Activated CD4-positive, alpha-beta T cell treated with anti-CD3 and anti-CD28 coated beads, Interleukin-2, Interleukin-4, amounts not matched to agents 100 ng/mL and 50 ng/mL, durations not matched to agents 16 hours and 8 hours (primary cell): Measurements from ENCODE around the gene OBI1.

Source experiments
- DNase-seq: peaks from one replicate; pipeline ENCODE4 v3.0.0-alpha.2; 2020; ENCODE audit warnings: low spot score

OBI1 gene

GRCh38 chr13:78587395-78587794 is 71.6 kb downstream of the OBI1 start:
- DNase-seq = no peak

GRCh38 chr13:78586706-78587105 is 72.2 kb downstream of the OBI1 start:
- peak; percentile 18 for DNase-seq

DNA sequence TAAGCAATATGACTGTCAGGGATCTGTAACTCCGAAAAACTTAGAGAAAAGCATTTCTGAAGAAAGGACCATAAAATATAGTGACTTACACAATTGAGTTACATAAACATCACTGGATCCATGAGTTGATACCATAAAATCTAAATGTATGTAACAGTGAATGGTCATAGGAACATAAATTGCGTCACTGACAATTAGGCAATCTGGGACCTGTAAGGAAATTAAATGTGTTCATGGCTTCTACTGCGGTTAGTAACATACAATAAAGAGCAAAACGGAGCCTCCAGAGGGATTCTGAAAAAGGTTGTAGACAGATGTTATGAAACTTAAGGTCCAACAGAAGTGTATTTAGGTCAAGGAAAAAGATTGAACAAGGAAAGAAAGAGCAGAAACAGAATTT is 82.7 kb downstream of the OBI1 start:
- DNase-seq = no peak

GRCh38 chr13:78572459-78572858 is 86.5 kb downstream of the OBI1 start:
- no peak for DNase-seq

DNA sequence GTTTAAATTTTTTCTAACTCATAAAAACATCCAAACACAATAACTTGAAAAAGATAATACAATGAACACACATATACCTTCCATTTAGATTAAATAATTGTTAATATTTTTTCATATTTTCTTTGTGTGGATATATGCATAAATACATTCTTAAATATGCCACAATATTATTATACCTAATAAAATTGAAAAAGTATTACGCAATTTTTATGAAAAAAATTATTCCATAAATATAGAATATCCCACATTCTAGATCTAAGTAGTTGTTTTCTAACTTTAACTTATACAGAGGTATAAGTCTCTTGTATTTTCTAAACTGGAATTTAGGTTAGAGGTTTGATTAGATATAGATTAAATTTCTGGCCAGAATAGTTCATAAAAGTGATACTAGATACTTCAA is 89.9 kb downstream of the OBI1 start:
- no peak for DNase-seq

- DNase-seq = no peak
These were observed 92.3 kb downstream of the OBI1 start for GRCh38 chr13:78566631-78567030.
